ENCODE measurements around the gene PPEF2.

Gene PPEF2

GRCh38 chr4:75831856-75832405, 70.3 kb downstream of the PPEF2 start:
- H3K4me3 ChIP-seq (ENCODE audit: low read depth, low read length) = no peak overlapping the region
- H3K9me3 ChIP-seq (ENCODE audit: control insufficient read depth, insufficient read depth, low read length) = no peaks in the 10 kb centered on the region
- no peak overlapping the region for H3K9ac ChIP-seq (ENCODE audit: low read depth, low read length)
- H3K27me3 ChIP-seq (ENCODE audit: control insufficient read depth, insufficient read depth, low read length) = no peaks in the 10 kb centered on the region
- no peaks in the 10 kb centered on the region for H3K36me3 ChIP-seq (ENCODE audit: control insufficient read depth, insufficient read depth, low read length)
- peaks cover 6% of the 10 kb centered on the region; the same call in 1 of the 2 replicates for H3K4me1 ChIP-seq (ENCODE audit: control insufficient read depth, insufficient read depth, low read length)
- no peak overlapping the region for H3K27ac ChIP-seq (ENCODE audit: low read depth, low read length)

- H3K9ac ChIP-seq (ENCODE audit: low read depth, low read length) = no peak overlapping the region
- no peaks in the 10 kb centered on the region for H3K27me3 ChIP-seq (ENCODE audit: control insufficient read depth, insufficient read depth, low read length)
- no peak overlapping the region for H3K4me3 ChIP-seq (ENCODE audit: low read depth, low read length)
- H3K9me3 ChIP-seq (ENCODE audit: control insufficient read depth, insufficient read depth, low read length) = no peaks in the 10 kb centered on the region
- H3K27ac ChIP-seq (ENCODE audit: low read depth, low read length) = no peak overlapping the region
- peaks cover 6% of the 10 kb centered on the region; the same call in 1 of the 2 replicates for H3K4me1 ChIP-seq (ENCODE audit: control insufficient read depth, insufficient read depth, low read length)
- H3K36me3 ChIP-seq (ENCODE audit: control insufficient read depth, insufficient read depth, low read length) = no peaks in the 10 kb centered on the region
These were observed 71.3 kb downstream of the PPEF2 start for GRCh38 chr4:75830906-75831305.

- H3K9me3 ChIP-seq (ENCODE audit: control insufficient read depth, insufficient read depth, low read length) = no peaks in the 10 kb centered on the region
- no peak overlapping the region for H3K27ac ChIP-seq (ENCODE audit: low read depth, low read length)
- H3K4me1 ChIP-seq (ENCODE audit: control insufficient read depth, insufficient read depth, low read length) = no peaks in the 10 kb centered on the region
- H3K36me3 ChIP-seq (ENCODE audit: control insufficient read depth, insufficient read depth, low read length) = no peaks in the 10 kb centered on the region
- no peak overlapping the region for H3K4me3 ChIP-seq (ENCODE audit: low read depth, low read length)
- H3K9ac ChIP-seq (ENCODE audit: low read depth, low read length) = no peak overlapping the region
- H3K27me3 ChIP-seq (ENCODE audit: control insufficient read depth, insufficient read depth, low read length) = no peaks in the 10 kb centered on the region
These were observed 78.4 kb downstream of the PPEF2 start for GRCh38 chr4:75823812-75824211.

GRCh38 chr4:75822416-75822815, 79.8 kb downstream of the PPEF2 start:
- Histone ChIP-seq H3K4me3 (ENCODE audit: low read depth, low read length) (no peak overlapping the region), H3K9me3 (ENCODE audit: control insufficient read depth, insufficient read depth, low read length) (no peaks in the 10 kb centered on the region), H3K4me1 (ENCODE audit: control insufficient read depth, insufficient read depth, low read length) (no peaks in the 10 kb centered on the region), H3K27me3 (ENCODE audit: control insufficient read depth, insufficient read depth, low read length) (no peaks in the 10 kb centered on the region), H3K9ac (ENCODE audit: low read depth, low read length) (no peak overlapping the region), H3K36me3 (ENCODE audit: control insufficient read depth, insufficient read depth, low read length) (no peaks in the 10 kb centered on the region), H3K27ac (ENCODE audit: low read depth, low read length) (no peak overlapping the region)

GRCh38 chr4:75821966-75822365, 80.3 kb downstream of the PPEF2 start:
- H3K4me3 ChIP-seq (ENCODE audit: low read depth, low read length) = no peak overlapping the region
- H3K9ac ChIP-seq (ENCODE audit: low read depth, low read length) = no peak overlapping the region
- H3K27ac ChIP-seq (ENCODE audit: low read depth, low read length) = no peak overlapping the region
- H3K9me3 ChIP-seq (ENCODE audit: control insufficient read depth, insufficient read depth, low read length) = no peaks in the 10 kb centered on the region
- no peaks in the 10 kb centered on the region for H3K27me3 ChIP-seq (ENCODE audit: control insufficient read depth, insufficient read depth, low read length)
- no peaks in the 10 kb centered on the region for H3K36me3 ChIP-seq (ENCODE audit: control insufficient read depth, insufficient read depth, low read length)
- no peaks in the 10 kb centered on the region for H3K4me1 ChIP-seq (ENCODE audit: control insufficient read depth, insufficient read depth, low read length)

- Histone ChIP-seq H3K9me3 (ENCODE audit: control insufficient read depth, insufficient read depth, low read length) (no peaks in the 10 kb centered on the region), H3K27ac (ENCODE audit: low read depth, low read length) (no peak overlapping the region), H3K4me1 (ENCODE audit: control insufficient read depth, insufficient read depth, low read length) (no peaks in the 10 kb centered on the region)
These were observed 81.0 kb downstream of the PPEF2 start for GRCh38 chr4:75821216-75821615.

GRCh38 chr4:75820676-75821075, 81.6 kb downstream of the PPEF2 start:
- no peaks in the 10 kb centered on the region for H3K27me3 ChIP-seq (ENCODE audit: control insufficient read depth, insufficient read depth, low read length)
- no peaks in the 10 kb centered on the region for H3K4me1 ChIP-seq (ENCODE audit: control insufficient read depth, insufficient read depth, low read length)
- H3K27ac ChIP-seq (ENCODE audit: low read depth, low read length) = no peak overlapping the region
- H3K9ac ChIP-seq (ENCODE audit: low read depth, low read length) = no peak overlapping the region
- H3K9me3 ChIP-seq (ENCODE audit: control insufficient read depth, insufficient read depth, low read length) = no peaks in the 10 kb centered on the region
- H3K4me3 ChIP-seq (ENCODE audit: low read depth, low read length) = no peak overlapping the region
- H3K36me3 ChIP-seq (ENCODE audit: control insufficient read depth, insufficient read depth, low read length) = peaks cover 3% of the 10 kb centered on the region; the same call in 1 of the 2 replicates

More at GRCh38 chr4:75821216-75821615, 81.0 kb downstream of the PPEF2 start:
- H3K36me3 ChIP-seq (ENCODE audit: control insufficient read depth, insufficient read depth, low read length) = 0 out of 2 replicates have a peak, but pooled peaks cover 3% of the 10 kb centered on the region
- no peak overlapping the region for H3K9ac ChIP-seq (ENCODE audit: low read depth, low read length)
- H3K4me3 ChIP-seq (ENCODE audit: low read depth, low read length) = no peak overlapping the region
- no peaks in the 10 kb centered on the region for H3K27me3 ChIP-seq (ENCODE audit: control insufficient read depth, insufficient read depth, low read length)

GRCh38 chr4:75820197-75820596, 82.1 kb downstream of the PPEF2 start:
- no peak overlapping the region for H3K27ac ChIP-seq (ENCODE audit: low read depth, low read length)
- no peak overlapping the region for H3K9ac ChIP-seq (ENCODE audit: low read depth, low read length)
- H3K27me3 ChIP-seq (ENCODE audit: control insufficient read depth, insufficient read depth, low read length) = no peaks in the 10 kb centered on the region
- peaks cover 8% of the 10 kb centered on the region for H3K36me3 ChIP-seq (ENCODE audit: control insufficient read depth, insufficient read depth, low read length)
- no peaks in the 10 kb centered on the region for H3K9me3 ChIP-seq (ENCODE audit: control insufficient read depth, insufficient read depth, low read length)
- H3K4me1 ChIP-seq (ENCODE audit: control insufficient read depth, insufficient read depth, low read length) = no peaks in the 10 kb centered on the region
- H3K4me3 ChIP-seq (ENCODE audit: low read depth, low read length) = no peak overlapping the region

- H3K27me3 ChIP-seq (ENCODE audit: control insufficient read depth, insufficient read depth, low read length) = no peaks in the 10 kb centered on the region
- no peak overlapping the region for H3K4me3 ChIP-seq (ENCODE audit: low read depth, low read length)
- H3K36me3 ChIP-seq (ENCODE audit: control insufficient read depth, insufficient read depth, low read length) = peaks cover 18% of the 10 kb centered on the region
- H3K4me1 ChIP-seq (ENCODE audit: control insufficient read depth, insufficient read depth, low read length) = no peaks in the 10 kb centered on the region
- H3K27ac ChIP-seq (ENCODE audit: low read depth, low read length) = no peak overlapping the region
- H3K9ac ChIP-seq (ENCODE audit: low read depth, low read length) = no peak overlapping the region
- H3K9me3 ChIP-seq (ENCODE audit: control insufficient read depth, insufficient read depth, low read length) = no peaks in the 10 kb centered on the region
These were observed 83.1 kb downstream of the PPEF2 start for GRCh38 chr4:75819121-75819520.

GRCh38 chr4:75817901-75818300, 84.4 kb downstream of the PPEF2 start:
- Histone ChIP-seq H3K27me3 (ENCODE audit: control insufficient read depth, insufficient read depth, low read length) (no peaks in the 10 kb centered on the region), H3K9ac (ENCODE audit: low read depth, low read length) (no peak overlapping the region), H3K4me1 (ENCODE audit: control insufficient read depth, insufficient read depth, low read length) (no peaks in the 10 kb centered on the region), H3K36me3 (ENCODE audit: control insufficient read depth, insufficient read depth, low read length) (peaks cover 31% of the 10 kb centered on the region), H3K9me3 (ENCODE audit: control insufficient read depth, insufficient read depth, low read length) (no peaks in the 10 kb centered on the region), H3K4me3 (ENCODE audit: low read depth, low read length) (no peak overlapping the region), H3K27ac (ENCODE audit: low read depth, low read length) (no peak overlapping the region)
